ENCODE data around the gene RPS6KB2. TPM values are rescaled to one million over a fixed set of nuclear protein-coding genes. Genes with fewer than 3 reads are reported as not detected.
A peak's percentile ranks its signal among the peaks of the same experiment; 100 is the strongest.

Gene RPS6KB2
- total and polyA plus RNA-seq, 2 of the 4 experiments (the other 2 are of a cell fraction): 50.7 to 58.4 TPM

- TF ChIP-seq MXI1 (IDR thresholded peaks at IDR 0.05; ENCODE audit: borderline replicate concordance, low read depth, low read length): no peak
- no peak for TF ChIP-seq CTCF (conservative IDR thresholded peaks at IDR 0.05; ENCODE audit: low read depth, low read length)
- TF ChIP-seq RCOR1 (IDR thresholded peaks at IDR 0.05; ENCODE audit: insufficient replicate concordance, low read length): no peak
- no peak for TF ChIP-seq MAZ (IDR thresholded peaks at IDR 0.05; ENCODE audit: borderline replicate concordance, low read depth, low read length)
- no peak for TF ChIP-seq FOS (IDR thresholded peaks at IDR 0.05; ENCODE audit: low read depth, low read length)
- no peak for TF ChIP-seq MAFK (IDR thresholded peaks at IDR 0.05; ENCODE audit: low read depth, low read length)
- TF ChIP-seq, protein P1, sequence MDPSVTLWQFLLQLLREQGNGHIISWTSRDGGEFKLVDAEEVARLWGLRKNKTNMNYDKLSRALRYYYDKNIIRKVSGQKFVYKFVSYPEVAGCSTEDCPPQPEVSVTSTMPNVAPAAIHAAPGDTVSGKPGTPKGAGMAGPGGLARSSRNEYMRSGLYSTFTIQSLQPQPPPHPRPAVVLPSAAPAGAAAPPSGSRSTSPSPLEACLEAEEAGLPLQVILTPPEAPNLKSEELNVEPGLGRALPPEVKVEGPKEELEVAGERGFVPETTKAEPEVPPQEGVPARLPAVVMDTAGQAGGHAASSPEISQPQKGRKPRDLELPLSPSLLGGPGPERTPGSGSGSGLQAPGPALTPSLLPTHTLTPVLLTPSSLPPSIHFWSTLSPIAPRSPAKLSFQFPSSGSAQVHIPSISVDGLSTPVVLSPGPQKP (IDR thresholded peaks at IDR 0.05; ENCODE audit: borderline replicate concordance, low read depth, low read length): no peak
- no peak for TF ChIP-seq RAD21 (IDR thresholded peaks at IDR 0.05; ENCODE audit: low read length)
- TF ChIP-seq POLR2A (IDR thresholded peaks at IDR 0.05; ENCODE audit: low read depth, low read length): no peak
- TF ChIP-seq RFX5 (IDR thresholded peaks at IDR 0.05; ENCODE audit: low read depth, low read length): no peak
- no peak for TF ChIP-seq NFE2L2 (IDR thresholded peaks at IDR 0.05; ENCODE audit: low read depth, low read length)
- no peak for TF ChIP-seq CEBPB (IDR thresholded peaks at IDR 0.05; ENCODE audit: low read depth, low read length)
- TF ChIP-seq, protein P2, sequence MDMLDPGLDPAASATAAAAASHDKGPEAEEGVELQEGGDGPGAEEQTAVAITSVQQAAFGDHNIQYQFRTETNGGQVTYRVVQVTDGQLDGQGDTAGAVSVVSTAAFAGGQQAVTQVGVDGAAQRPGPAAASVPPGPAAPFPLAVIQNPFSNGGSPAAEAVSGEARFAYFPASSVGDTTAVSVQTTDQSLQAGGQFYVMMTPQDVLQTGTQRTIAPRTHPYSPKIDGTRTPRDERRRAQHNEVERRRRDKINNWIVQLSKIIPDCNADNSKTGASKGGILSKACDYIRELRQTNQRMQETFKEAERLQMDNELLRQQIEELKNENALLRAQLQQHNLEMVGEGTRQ (IDR thresholded peaks at IDR 0.05; ENCODE audit: low read depth, low read length): no peak
- no peak for TF ChIP-seq BHLHE40 (IDR thresholded peaks at IDR 0.05; ENCODE audit: low read depth, low read length)
- no peak for TF ChIP-seq CHD1 (IDR thresholded peaks at IDR 0.05; ENCODE audit: low read depth, low read length)
- TF ChIP-seq SMC3 (IDR thresholded peaks at IDR 0.05; ENCODE audit: low read depth, low read length): no peak
- no peak overlapping the region for H4K8ac ChIP-seq (ENCODE audit: low read depth in 2 of 2, low read length in 2 of 2)
- POLR2A ChIA-PET (ENCODE audit: unreplicated experiment): no interaction called here
- H3K4me1 ChIP-seq (ENCODE audit: control insufficient read depth, insufficient read depth, low read length): peaks cover 13% of the 10 kb centered on the region
- no peak overlapping the region for H3K4me3 ChIP-seq (ENCODE audit: insufficient read depth, low read depth, low read length)
- no peak overlapping the region for H2BK5ac ChIP-seq (ENCODE audit: low read depth, low read length, poor library complexity, severe bottlenecking)
- H3K9me3 ChIP-seq (ENCODE audit: control insufficient read depth, insufficient read depth, low read length): no peaks in the 10 kb centered on the region
- no peak overlapping the region for H3K14ac ChIP-seq (replicated peaks; ENCODE audit: low read depth, low read length)
- 93% methylated on average over 13 of the region's 24 CpGs; no CpG with 5 or more reads in 1 of the 2 experiments for WGBS, 2 experiments (ENCODE audit: extremely low coverage in 2 of 2, insufficient read length in 1 of 2)
- no peak overlapping the region for H2AK5ac ChIP-seq (ENCODE audit: low read depth, low read length)
- H3K79me1 ChIP-seq (ENCODE audit: low read depth in 1 of 2, low read length in 2 of 2): peaks cover 17 to 35% of the 10 kb centered on the region in 2 experiments; a peak in 3 of 4 replicates
- BruUV-seq (replicated peaks): no TSS peak
- intact Hi-C loops (cut with micrococcal nuclease) (no loop called here), dilution Hi-C loops (cut with HindIII; ENCODE audit: low sequenced_read_pairs, unreplicated experiment) (no loop called here), in situ Hi-C loops (cut with MboI; ENCODE audit: low sequenced_read_pairs) (no loop called here)
- H3K4ac ChIP-seq (ENCODE audit: low read depth, low read length): no peak overlapping the region
- no peaks in the 10 kb centered on the region for H3K9me1 ChIP-seq (ENCODE audit: insufficient read depth, low read length)
- H2BK120ac ChIP-seq (ENCODE audit: low read depth, low read length): no peak overlapping the region
- peak overlapping the region; percentile 42 for H2AK9ac ChIP-seq (replicated peaks; ENCODE audit: low read depth, low read length, poor library complexity)
- CTCF ChIA-PET: no interaction called here
- no peaks in the 10 kb centered on the region for H3K27me3 ChIP-seq (ENCODE audit: control insufficient read depth, insufficient read depth, low read length)
- H3K36me3 ChIP-seq (ENCODE audit: control insufficient read depth, insufficient read depth, low read length): peaks cover 43% of the 10 kb centered on the region
- no peak overlapping the region for H3K56ac ChIP-seq (ENCODE audit: extremely low read depth, insufficient read depth, low read length)
- H3K23ac ChIP-seq (ENCODE audit: low read depth, low read length): no peak overlapping the region
- no peak overlapping the region for H4K91ac ChIP-seq (ENCODE audit: insufficient read depth, low read depth, low read length)
- no peak overlapping the region for H3K27ac ChIP-seq (ENCODE audit: insufficient read depth, low read length)
- no peak overlapping the region for H4K5ac ChIP-seq (ENCODE audit: low read depth, low read length)
- H2BK20ac ChIP-seq (ENCODE audit: low read depth, low read length): no peak overlapping the region
- no peak overlapping the region for H3K9ac ChIP-seq (ENCODE audit: low read depth, low read length)
- ATAC-seq (ENCODE audit: low read depth) (no peak), DNase-seq (no peak)
- H2BK15ac ChIP-seq (ENCODE audit: low read depth, low read length): no peak overlapping the region
- H3K18ac ChIP-seq (ENCODE audit: low read depth, low read length): no peak overlapping the region
- peaks cover 35% of the 10 kb centered on the region for H4K20me1 ChIP-seq (ENCODE audit: insufficient read depth, low read length)
- peak overlapping the region; percentile 43 for H2AFZ ChIP-seq (replicated peaks; ENCODE audit: low read length, poor library complexity)
- no peak overlapping the region for H3K4me2 ChIP-seq (ENCODE audit: low read depth, low read length)
Observed at GRCh38 chr11:67397986-67398660, 30.2 kb upstream of the RPS6KB2 start.
